ENCODE results near the gene GABRB1.
"Not testable (repeated sequence)": the region's sequence is repeated elsewhere in the genome, so short reads cannot be mapped to it uniquely, and the experiment has no call there.

Gene GABRB1

DNA sequence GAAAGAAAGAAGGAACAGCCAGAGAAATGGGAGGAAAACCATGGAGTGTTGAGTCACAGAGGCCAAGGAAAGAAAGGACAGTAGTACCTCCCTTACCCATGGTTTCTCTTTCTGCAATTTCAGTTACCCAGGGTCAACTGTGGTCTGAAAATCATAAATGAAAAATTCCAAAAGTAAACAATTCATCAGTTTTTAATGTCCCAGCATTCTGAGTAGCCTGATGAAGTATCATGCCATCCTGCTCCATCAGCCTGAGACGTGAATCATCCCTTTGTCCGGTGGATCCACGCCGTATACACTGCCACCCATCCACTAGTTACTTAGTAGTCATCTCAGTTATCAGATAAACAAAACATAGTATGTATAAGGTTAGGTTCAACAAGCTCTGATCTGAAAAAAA, 318.0 kb downstream of the GABRB1 start:
- no peak overlapping the region for H3K27ac ChIP-seq (ENCODE audit: low read depth, low read length)
- no peaks in the 10 kb centered on the region for H3K36me3 ChIP-seq (ENCODE audit: insufficient read depth, low read length)
- no peak overlapping the region for H3K4me3 ChIP-seq (ENCODE audit: low read length)
- no peak overlapping the region for H3K9ac ChIP-seq (ENCODE audit: low read depth, low read length)
- H3K9me3 ChIP-seq (ENCODE audit: insufficient read depth, low read depth, low read length): no peaks in the 10 kb centered on the region
- H3K4me1 ChIP-seq (ENCODE audit: insufficient read depth, low read length): no peaks in the 10 kb centered on the region
- H3K27me3 ChIP-seq (ENCODE audit: insufficient read depth, low read length): no peaks in the 10 kb centered on the region
- WGBS: 97% methylated on average over 4 of the region's 4 CpGs

DNA sequence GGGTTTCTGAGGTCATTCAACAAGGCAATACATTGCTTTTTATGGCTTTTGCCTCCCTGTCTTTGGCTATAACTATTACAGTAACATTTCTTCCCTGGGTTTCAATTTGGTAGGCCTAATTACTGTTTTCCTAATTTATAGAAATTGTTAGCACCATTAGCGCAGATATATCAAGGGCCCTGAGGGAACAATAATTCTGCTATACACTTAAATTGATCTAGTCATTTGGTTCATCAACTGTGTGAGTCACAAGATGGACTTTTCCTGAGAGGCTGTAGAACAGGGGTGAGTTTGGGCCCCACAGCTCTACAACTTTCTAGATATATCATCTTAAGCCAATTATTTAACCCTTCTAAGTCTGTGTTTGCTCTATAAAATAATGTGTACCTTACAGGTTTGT, 324.2 kb downstream of the GABRB1 start:
- H3K9me3 ChIP-seq (ENCODE audit: insufficient read depth, low read depth, low read length): no peaks in the 10 kb centered on the region
- no peaks in the 10 kb centered on the region for H3K27me3 ChIP-seq (ENCODE audit: insufficient read depth, low read length)
- no peaks in the 10 kb centered on the region for H3K36me3 ChIP-seq (ENCODE audit: insufficient read depth, low read length)
- no peak overlapping the region for H3K27ac ChIP-seq (ENCODE audit: low read depth, low read length)
- H3K4me3 ChIP-seq (ENCODE audit: low read length): no peak overlapping the region
- 100% methylated on average over 1 of the region's 1 CpG for WGBS
- no peaks in the 10 kb centered on the region for H3K4me1 ChIP-seq (ENCODE audit: insufficient read depth, low read length)
- H3K9ac ChIP-seq (ENCODE audit: low read depth, low read length): no peak overlapping the region

DNA sequence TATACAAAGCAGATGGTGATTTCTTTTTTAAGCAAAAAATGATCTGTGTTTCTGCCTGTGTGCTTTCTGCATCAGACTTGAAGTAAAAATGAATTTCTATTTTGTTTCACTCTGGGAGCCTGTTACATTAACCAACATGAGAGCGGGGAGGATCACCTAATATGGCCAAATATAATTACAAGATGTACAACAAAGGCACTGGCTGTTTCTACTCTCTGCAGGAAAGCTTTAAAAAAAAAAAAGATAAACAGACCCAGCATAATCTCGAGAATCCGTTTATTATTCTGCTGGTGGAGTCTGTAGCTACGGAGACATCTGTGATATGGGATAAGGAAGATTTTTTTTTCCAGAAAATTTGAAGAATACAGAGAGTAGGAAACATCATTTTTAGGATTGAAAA, 328.5 kb downstream of the GABRB1 start:
- H3K27me3 ChIP-seq (ENCODE audit: insufficient read depth, low read length): no peaks in the 10 kb centered on the region
- WGBS: 96% methylated on average over 4 of the region's 4 CpGs
- no peak overlapping the region for H3K4me3 ChIP-seq (ENCODE audit: low read length)
- no peaks in the 10 kb centered on the region for H3K36me3 ChIP-seq (ENCODE audit: insufficient read depth, low read length)
- H3K9me3 ChIP-seq (ENCODE audit: insufficient read depth, low read depth, low read length): no peaks in the 10 kb centered on the region
- no peak overlapping the region for H3K27ac ChIP-seq (ENCODE audit: low read depth, low read length)
- H3K9ac ChIP-seq (ENCODE audit: low read depth, low read length): no peak overlapping the region
- H3K4me1 ChIP-seq (ENCODE audit: insufficient read depth, low read length): no peaks in the 10 kb centered on the region

DNA sequence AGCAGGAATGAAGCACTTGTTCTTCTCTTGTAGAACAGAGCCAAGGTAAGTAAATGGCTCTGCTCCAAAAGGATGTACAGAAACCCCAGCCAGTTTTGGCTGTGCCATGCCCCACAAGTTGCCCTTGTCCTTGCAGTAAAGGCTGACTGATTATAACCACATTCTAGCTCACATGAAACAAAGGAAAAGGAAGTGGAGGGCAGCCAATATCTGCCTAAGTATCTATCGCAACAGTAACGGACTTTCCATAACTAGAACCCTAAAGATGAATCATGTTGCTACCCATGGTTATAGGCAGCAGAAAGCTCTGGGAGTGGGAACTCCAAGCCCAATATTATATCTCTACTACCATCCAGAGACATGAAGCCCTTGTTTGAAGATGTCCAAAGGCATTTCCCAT, 336.4 kb downstream of the GABRB1 start:
- WGBS: 100% methylated on average over 2 of the region's 2 CpGs
- H3K36me3 ChIP-seq (ENCODE audit: insufficient read depth, low read length): no peaks in the 10 kb centered on the region
- no peak overlapping the region for H3K9ac ChIP-seq (ENCODE audit: low read depth, low read length)
- no peak overlapping the region for H3K4me3 ChIP-seq (ENCODE audit: low read length)
- no peak overlapping the region for H3K27ac ChIP-seq (ENCODE audit: low read depth, low read length)
- H3K4me1 ChIP-seq (ENCODE audit: insufficient read depth, low read length): no peaks in the 10 kb centered on the region
- H3K9me3 ChIP-seq (ENCODE audit: insufficient read depth, low read depth, low read length): no peaks in the 10 kb centered on the region
- no peaks in the 10 kb centered on the region for H3K27me3 ChIP-seq (ENCODE audit: insufficient read depth, low read length)

DNA sequence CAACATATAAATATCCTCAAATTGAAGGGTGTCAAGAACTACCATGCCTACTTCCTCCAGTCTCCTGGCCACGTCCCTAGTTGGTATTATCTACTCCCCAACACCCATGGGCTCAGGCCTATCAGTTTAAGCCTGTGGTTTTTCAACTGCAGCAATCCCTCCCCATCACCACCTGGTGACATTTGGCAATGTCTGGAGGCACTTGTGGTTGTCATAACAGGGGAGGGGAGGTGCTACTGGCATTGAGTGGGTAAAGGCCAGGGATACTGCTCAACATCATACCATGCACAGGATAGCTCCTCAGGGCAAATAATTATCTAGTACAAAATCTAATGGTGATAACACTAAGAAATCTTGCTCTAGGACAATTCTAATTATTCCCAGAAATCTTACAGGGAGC, 336.8 kb downstream of the GABRB1 start:
- Histone ChIP-seq H3K36me3 (ENCODE audit: insufficient read depth, low read length) (no peaks in the 10 kb centered on the region), H3K9ac (ENCODE audit: low read depth, low read length) (no peak overlapping the region), H3K4me1 (ENCODE audit: insufficient read depth, low read length) (no peaks in the 10 kb centered on the region), H3K27me3 (ENCODE audit: insufficient read depth, low read length) (no peaks in the 10 kb centered on the region), H3K9me3 (ENCODE audit: insufficient read depth, low read depth, low read length) (no peaks in the 10 kb centered on the region), H3K4me3 (ENCODE audit: low read length) (no peak overlapping the region), H3K27ac (ENCODE audit: low read depth, low read length) (no peak overlapping the region)
- WGBS: 85% methylated on average over 1 of the region's 1 CpG

DNA sequence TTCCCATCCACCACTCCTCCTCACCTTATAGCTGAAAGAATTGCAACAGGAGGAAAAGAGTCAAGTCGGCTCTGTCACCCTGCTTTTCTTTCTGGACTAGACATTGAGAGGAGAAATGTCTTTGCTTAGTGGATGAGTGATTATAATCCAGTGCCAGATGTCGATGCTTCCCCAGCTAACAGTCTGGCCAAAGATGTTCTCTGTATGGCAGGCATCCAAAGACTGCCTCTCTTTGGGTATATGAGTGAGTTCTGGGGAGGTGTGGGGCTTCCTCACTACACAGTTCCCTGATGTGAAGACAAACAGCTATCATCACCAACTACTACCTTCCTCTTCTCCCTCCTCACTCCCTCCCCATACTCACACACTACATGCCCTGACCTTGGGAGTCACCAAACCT, 341.2 kb downstream of the GABRB1 start:
- WGBS: 93% methylated on average over 2 of the region's 2 CpGs
- H3K9ac ChIP-seq (ENCODE audit: low read depth, low read length): no peak overlapping the region
- H3K4me3 ChIP-seq (ENCODE audit: low read length): no peak overlapping the region
- H3K9me3 ChIP-seq (ENCODE audit: insufficient read depth, low read depth, low read length): no peaks in the 10 kb centered on the region
- H3K27me3 ChIP-seq (ENCODE audit: insufficient read depth, low read length): no peaks in the 10 kb centered on the region
- H3K27ac ChIP-seq (ENCODE audit: low read depth, low read length): no peak overlapping the region
- no peaks in the 10 kb centered on the region for H3K4me1 ChIP-seq (ENCODE audit: insufficient read depth, low read length)
- no peaks in the 10 kb centered on the region for H3K36me3 ChIP-seq (ENCODE audit: insufficient read depth, low read length)

DNA sequence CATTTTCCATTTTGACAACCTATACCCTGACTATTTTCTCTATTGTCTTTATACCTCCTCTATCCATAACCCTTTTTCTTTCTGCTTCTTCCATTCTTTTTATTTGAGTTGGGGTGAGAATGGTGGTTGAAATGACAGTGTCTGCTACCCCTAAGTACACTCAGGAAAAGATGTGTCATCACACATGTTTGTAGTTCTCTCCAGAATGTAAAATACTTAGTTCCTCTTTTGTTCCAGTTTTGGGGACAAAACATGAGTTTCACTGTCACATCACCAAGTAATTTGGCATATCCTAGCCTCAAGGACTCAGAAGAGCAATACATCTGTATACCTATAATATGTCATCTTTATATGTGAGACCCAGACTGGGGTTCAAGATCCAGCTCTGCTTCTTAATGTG, 341.8 kb downstream of the GABRB1 start:
- Histone ChIP-seq H3K4me1 (ENCODE audit: insufficient read depth, low read length) (no peaks in the 10 kb centered on the region), H3K36me3 (ENCODE audit: insufficient read depth, low read length) (no peaks in the 10 kb centered on the region), H3K4me3 (ENCODE audit: low read length) (no peak overlapping the region), H3K9me3 (ENCODE audit: insufficient read depth, low read depth, low read length) (no peaks in the 10 kb centered on the region), H3K9ac (ENCODE audit: low read depth, low read length) (no peak overlapping the region), H3K27ac (ENCODE audit: low read depth, low read length) (no peak overlapping the region), H3K27me3 (ENCODE audit: insufficient read depth, low read length) (no peaks in the 10 kb centered on the region)

DNA sequence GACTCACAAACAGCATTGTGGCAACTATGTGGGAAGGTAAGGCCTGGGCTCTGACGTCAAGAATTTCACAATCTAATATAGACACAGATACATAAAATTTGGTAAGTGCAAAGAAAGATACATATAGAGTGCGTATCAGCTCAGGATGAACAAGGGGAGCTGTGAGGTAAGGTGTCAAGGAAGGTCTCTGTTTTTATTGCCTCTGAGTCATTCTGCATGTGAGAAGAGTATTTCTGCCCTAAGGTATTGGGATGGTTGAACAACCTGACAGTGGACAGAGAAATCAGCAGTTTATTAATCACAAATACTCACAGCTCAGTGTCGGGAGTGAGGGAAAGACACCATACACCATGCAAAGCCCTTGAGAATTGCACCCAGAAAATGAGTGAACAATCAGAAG, 342.3 kb downstream of the GABRB1 start:
- Histone ChIP-seq H3K27me3 (ENCODE audit: insufficient read depth, low read length) (no peaks in the 10 kb centered on the region), H3K27ac (ENCODE audit: low read depth, low read length) (no peak overlapping the region), H3K36me3 (ENCODE audit: insufficient read depth, low read length) (no peaks in the 10 kb centered on the region), H3K4me1 (ENCODE audit: insufficient read depth, low read length) (no peaks in the 10 kb centered on the region), H3K9me3 (ENCODE audit: insufficient read depth, low read depth, low read length) (no peaks in the 10 kb centered on the region), H3K4me3 (ENCODE audit: low read length) (no peak overlapping the region), H3K9ac (ENCODE audit: low read depth, low read length) (no peak overlapping the region)
- WGBS: 91% methylated on average over 2 of the region's 3 CpGs

DNA sequence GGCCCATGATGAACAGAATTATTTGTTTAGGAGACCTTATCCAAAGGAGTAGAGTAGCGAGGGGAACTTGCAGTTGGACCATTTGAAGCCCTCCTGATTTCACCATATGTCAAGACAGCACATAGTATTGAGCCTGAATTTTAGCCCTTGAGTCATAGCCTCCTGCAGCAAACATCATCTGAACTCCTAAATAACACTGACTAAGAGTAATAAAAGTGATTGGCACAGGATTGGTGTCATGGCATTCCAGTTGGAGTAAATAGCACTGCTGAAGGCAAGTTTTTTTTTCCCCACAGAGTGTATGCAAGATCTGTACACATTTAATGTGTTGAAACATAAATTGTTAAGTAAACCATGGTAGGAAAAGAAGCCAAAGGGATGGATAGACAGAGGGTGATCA, 343.1 kb downstream of the GABRB1 start:
- no peaks in the 10 kb centered on the region for H3K27me3 ChIP-seq (ENCODE audit: insufficient read depth, low read length)
- no peaks in the 10 kb centered on the region for H3K9me3 ChIP-seq (ENCODE audit: insufficient read depth, low read depth, low read length)
- no peak overlapping the region for H3K9ac ChIP-seq (ENCODE audit: low read depth, low read length)
- no peaks in the 10 kb centered on the region for H3K4me1 ChIP-seq (ENCODE audit: insufficient read depth, low read length)
- H3K4me3 ChIP-seq (ENCODE audit: low read length): no peak overlapping the region
- no peak overlapping the region for H3K27ac ChIP-seq (ENCODE audit: low read depth, low read length)
- 88% methylated on average over 1 of the region's 1 CpG for WGBS
- H3K36me3 ChIP-seq (ENCODE audit: insufficient read depth, low read length): no peaks in the 10 kb centered on the region

DNA sequence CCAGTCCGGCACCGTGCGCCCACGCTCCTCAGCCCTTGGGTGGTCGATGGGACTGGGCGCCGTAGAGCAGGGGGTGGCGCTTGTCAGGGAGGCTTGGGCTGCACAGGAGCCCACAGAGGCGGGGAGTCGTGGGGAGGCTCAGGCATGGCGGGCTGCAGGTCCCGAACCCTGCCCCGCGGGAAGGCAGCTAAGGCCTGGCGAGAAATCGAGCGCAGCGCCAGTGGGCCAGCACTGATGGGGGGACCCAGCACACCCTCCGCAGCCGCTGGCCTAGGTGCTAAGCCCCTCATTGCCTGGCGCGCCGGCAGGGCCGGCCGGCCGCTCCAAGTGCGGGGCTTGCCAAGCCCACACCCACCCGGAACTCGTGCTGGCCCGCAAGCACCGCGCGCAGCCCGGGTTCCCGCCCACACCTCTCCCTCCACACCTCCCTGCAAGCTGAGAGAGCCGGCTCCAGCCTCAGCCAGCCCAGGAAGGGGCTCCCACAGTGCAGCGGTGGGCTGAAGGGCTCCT, 346.7 kb downstream of the GABRB1 start:
- not testable (repeated sequence) for H3K36me3 ChIP-seq (ENCODE audit: insufficient read depth, low read length); H3K4me1 ChIP-seq (ENCODE audit: insufficient read depth, low read length); H3K27ac ChIP-seq (ENCODE audit: low read depth, low read length); H3K4me3 ChIP-seq (ENCODE audit: low read length); H3K27me3 ChIP-seq (ENCODE audit: insufficient read depth, low read length); H3K9me3 ChIP-seq (ENCODE audit: insufficient read depth, low read depth, low read length); H3K9ac ChIP-seq (ENCODE audit: low read depth, low read length)
- WGBS: 96% methylated on average over 37 of the region's 37 CpGs

DNA sequence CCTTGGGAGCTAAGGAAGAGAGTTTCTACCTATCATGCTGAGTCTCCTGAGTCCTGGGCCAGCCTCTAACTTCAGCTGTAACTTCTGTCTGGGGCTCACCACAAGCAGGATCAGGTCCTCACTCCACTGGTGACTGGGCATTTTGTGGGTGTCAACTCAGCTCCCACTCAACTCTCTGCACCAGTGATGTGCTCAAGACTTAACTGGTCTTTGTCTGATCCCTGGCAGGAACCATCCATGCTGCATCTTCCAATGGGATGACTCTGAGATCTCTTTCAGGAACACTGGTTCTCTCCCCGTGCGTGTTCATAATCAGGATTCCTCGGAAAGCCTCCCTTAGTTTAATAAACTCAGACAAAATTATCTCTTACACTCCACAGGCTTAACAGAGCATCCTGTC, 349.8 kb downstream of the GABRB1 start:
- Histone ChIP-seq H3K27ac (ENCODE audit: low read depth, low read length) (no peak overlapping the region), H3K27me3 (ENCODE audit: insufficient read depth, low read length) (no peaks in the 10 kb centered on the region), H3K36me3 (ENCODE audit: insufficient read depth, low read length) (no peaks in the 10 kb centered on the region), H3K9ac (ENCODE audit: low read depth, low read length) (no peak overlapping the region), H3K4me1 (ENCODE audit: insufficient read depth, low read length) (no peaks in the 10 kb centered on the region), H3K4me3 (ENCODE audit: low read length) (no peak overlapping the region), H3K9me3 (ENCODE audit: insufficient read depth, low read depth, low read length) (no peaks in the 10 kb centered on the region)
- WGBS: 96% methylated on average over 3 of the region's 3 CpGs

DNA sequence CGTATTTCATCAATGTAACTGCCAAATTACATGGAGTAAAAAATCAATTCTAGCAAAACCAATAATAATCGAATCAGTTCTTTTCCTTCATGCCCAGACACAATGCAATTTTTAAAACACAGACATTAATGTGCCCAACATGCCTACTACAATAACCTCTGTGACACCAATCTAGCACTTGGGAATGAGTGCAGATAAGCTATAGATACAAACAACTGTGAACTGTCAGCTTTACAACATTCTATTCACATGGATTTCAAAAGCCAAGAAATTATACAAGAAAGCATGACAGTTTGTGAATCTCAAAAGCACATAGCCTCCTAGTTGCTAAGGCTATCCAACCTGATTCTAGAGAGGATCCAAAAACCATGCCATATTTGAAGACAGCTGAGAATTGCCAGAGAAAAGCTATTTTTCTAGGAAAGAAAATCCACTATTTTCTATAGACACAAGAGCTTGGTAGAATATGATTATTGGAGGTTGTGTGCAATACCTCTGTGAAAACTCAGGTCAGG, 351.5 kb downstream of the GABRB1 start:
- WGBS: 79% methylated on average over 2 of the region's 2 CpGs
- no peak overlapping the region for H3K27ac ChIP-seq (ENCODE audit: low read depth, low read length)

More for the DNA sequence above, 351.5 kb downstream of the GABRB1 start:
- no peaks in the 10 kb centered on the region for H3K9me3 ChIP-seq (ENCODE audit: insufficient read depth, low read depth, low read length)
- no peaks in the 10 kb centered on the region for H3K4me1 ChIP-seq (ENCODE audit: insufficient read depth, low read length)
- no peak overlapping the region for H3K4me3 ChIP-seq (ENCODE audit: low read length)
- H3K27me3 ChIP-seq (ENCODE audit: insufficient read depth, low read length): no peaks in the 10 kb centered on the region
- H3K9ac ChIP-seq (ENCODE audit: low read depth, low read length): no peak overlapping the region
- no peaks in the 10 kb centered on the region for H3K36me3 ChIP-seq (ENCODE audit: insufficient read depth, low read length)
